Measurements from ENCODE around the gene PPAN. TPM values are rescaled to one million over a fixed set of nuclear protein-coding genes. Genes with fewer than 3 reads are reported as not detected.

PPAN gene
- total RNA-seq, 1 donor from 2014 or later, result 31.0 TPM

DNA sequence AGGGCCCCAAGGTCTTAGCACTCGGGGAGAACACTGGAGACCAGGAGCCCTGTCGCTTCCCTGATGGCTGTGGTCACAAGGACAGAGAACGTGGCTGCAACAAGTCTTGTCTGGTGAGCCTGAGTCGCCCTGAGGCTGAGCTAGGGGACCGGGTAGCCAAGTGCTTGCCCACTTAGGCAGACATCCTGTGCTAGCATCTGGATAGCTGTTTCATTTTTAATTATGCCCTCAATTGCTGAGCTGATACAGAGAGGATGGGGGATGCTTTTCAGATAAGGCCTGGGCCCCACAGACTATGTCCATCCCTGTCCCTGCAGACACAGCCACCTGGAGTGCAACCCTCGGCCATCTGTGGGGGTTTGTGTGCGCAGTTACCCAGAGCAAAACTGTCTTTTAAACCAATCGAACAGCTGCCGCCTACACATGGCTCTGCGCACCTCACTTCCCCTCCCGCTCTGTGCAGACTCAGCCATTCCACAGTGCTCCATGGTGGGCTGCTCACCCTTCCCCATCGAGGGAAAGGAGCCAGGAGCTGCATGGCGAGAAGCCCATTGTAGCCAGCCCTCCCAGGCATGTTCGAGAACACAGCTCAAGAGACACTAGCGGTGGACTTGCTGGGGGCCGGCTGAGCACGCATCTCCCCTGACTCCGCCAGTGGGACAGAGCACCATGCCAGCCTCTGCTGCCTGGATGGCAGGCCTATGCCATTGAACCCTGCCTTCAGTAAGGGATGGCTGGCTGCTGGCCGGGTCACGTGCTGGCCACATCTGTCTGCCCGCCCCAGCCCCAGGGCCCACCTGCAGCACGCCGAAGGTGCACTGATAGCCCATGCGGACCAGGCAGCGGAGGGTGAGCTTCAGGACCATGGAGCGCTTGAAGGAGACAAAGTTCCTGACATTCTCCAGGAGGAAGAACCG is 33.0 kb downstream of the PPAN start:
- TF ChIP-seq, protein P1, sequence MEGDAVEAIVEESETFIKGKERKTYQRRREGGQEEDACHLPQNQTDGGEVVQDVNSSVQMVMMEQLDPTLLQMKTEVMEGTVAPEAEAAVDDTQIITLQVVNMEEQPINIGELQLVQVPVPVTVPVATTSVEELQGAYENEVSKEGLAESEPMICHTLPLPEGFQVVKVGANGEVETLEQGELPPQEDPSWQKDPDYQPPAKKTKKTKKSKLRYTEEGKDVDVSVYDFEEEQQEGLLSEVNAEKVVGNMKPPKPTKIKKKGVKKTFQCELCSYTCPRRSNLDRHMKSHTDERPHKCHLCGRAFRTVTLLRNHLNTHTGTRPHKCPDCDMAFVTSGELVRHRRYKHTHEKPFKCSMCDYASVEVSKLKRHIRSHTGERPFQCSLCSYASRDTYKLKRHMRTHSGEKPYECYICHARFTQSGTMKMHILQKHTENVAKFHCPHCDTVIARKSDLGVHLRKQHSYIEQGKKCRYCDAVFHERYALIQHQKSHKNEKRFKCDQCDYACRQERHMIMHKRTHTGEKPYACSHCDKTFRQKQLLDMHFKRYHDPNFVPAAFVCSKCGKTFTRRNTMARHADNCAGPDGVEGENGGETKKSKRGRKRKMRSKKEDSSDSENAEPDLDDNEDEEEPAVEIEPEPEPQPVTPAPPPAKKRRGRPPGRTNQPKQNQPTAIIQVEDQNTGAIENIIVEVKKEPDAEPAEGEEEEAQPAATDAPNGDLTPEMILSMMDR (IDR thresholded peaks at IDR 0.05), result no peak
- Mint-ChIP-seq H3K27me3 (ENCODE audit: low read depth) (no peaks in the 10 kb centered on the region), H3K4me3 (ENCODE audit: unreplicated experiment) (no peak overlapping the region), H3K9me3 (ENCODE audit: low read depth) (no peaks in the 10 kb centered on the region), H3K27ac (ENCODE audit: unreplicated experiment) (no peak overlapping the region), H3K36me3 (ENCODE audit: low read depth) (peaks cover 15% of the 10 kb centered on the region), H3K4me1 (ENCODE audit: low read depth) (no peaks in the 10 kb centered on the region)
- no peak for DNase-seq (ENCODE audit: low spot score)

DNA sequence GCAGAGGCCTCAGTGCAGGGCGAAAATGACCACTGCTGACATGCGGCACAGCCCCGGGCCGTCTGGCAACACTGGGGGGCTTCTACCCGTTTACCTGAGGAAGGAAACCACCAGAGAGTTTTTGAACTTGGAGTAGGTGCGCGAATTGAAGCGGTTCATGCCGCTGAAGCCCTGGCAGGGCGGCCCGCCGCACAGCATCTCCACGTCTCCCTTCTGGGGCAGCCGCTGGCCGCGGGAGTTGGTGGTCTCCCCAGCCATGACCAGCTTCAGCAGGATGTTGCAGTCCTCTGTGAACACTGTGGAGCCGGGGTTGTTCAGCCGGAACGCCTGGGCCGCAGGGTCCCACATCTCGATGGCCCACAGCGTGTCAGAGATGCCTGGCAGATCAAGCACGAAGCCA is 33.8 kb downstream of the PPAN start:
- no peaks in the 10 kb centered on the region for H3K4me1 Mint-ChIP-seq (ENCODE audit: low read depth)
- TF ChIP-seq, protein P1 (IDR thresholded peaks at IDR 0.05), result no peak
- no peak overlapping the region for H3K27ac Mint-ChIP-seq (ENCODE audit: unreplicated experiment)
- H3K27me3 Mint-ChIP-seq (ENCODE audit: low read depth), result no peaks in the 10 kb centered on the region
- H3K4me3 Mint-ChIP-seq (ENCODE audit: unreplicated experiment), result no peak overlapping the region
- no peak for DNase-seq (ENCODE audit: low spot score)
- peaks cover 16% of the 10 kb centered on the region for H3K36me3 Mint-ChIP-seq (ENCODE audit: low read depth)
- H3K9me3 Mint-ChIP-seq (ENCODE audit: low read depth), result no peaks in the 10 kb centered on the region

DNA sequence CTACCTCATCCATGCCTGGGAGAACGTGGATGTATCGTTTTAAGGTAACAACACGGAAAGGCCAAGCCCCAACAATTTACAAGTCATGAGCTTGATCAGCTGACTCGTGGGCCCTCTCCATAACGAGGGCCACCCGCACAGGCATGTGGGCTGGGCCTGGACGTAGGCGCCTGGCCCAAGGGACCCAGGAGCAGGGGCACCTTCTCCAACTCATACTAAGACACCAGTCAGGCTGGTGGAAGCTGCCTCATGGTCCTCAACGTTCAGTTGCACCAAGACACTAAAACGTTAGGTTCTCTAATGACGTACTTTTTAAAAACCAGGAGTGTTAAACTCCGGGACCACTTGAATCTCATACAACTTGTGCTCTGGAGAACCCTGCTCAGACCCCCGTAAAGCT is 35.3 kb downstream of the PPAN start:
- no peak overlapping the region for H3K27ac Mint-ChIP-seq (ENCODE audit: unreplicated experiment)
- TF ChIP-seq, protein P1 (IDR thresholded peaks at IDR 0.05), result no peak
- H3K27me3 Mint-ChIP-seq (ENCODE audit: low read depth), result no peaks in the 10 kb centered on the region
- H3K4me1 Mint-ChIP-seq (ENCODE audit: low read depth), result no peaks in the 10 kb centered on the region
- peaks cover 25% of the 10 kb centered on the region for H3K36me3 Mint-ChIP-seq (ENCODE audit: low read depth)
- H3K9me3 Mint-ChIP-seq (ENCODE audit: low read depth), result no peaks in the 10 kb centered on the region
- DNase-seq (ENCODE audit: low spot score), result no peak
- no peak overlapping the region for H3K4me3 Mint-ChIP-seq (ENCODE audit: unreplicated experiment)

DNA sequence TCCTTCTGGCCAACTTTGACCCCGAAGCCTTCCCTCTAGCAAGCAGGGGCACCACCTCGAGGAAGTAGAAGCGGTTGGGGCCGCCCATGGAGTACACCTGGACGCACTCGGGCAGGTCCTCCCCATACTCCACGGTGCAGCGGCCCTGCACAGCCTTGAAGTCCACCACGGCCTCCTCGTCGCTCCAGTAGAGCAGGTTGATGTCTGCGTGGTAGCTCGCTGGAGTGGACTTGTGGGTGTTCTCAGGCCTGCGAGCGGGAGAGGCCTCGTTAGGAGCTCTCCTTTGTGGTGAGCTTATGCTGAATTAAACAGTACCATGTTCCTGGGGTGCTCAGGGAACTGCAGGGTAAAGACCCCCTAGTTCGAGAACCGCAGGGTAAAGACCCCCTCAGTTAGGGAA is 35.8 kb downstream of the PPAN start:
- TF ChIP-seq, protein P1 (IDR thresholded peaks at IDR 0.05), result no peak
- Mint-ChIP-seq H3K27ac (ENCODE audit: unreplicated experiment) (no peak overlapping the region), H3K4me3 (ENCODE audit: unreplicated experiment) (no peak overlapping the region), H3K27me3 (ENCODE audit: low read depth) (no peaks in the 10 kb centered on the region), H3K9me3 (ENCODE audit: low read depth) (no peaks in the 10 kb centered on the region), H3K4me1 (ENCODE audit: low read depth) (no peaks in the 10 kb centered on the region), H3K36me3 (ENCODE audit: low read depth) (peaks cover 25% of the 10 kb centered on the region)
- no peak for DNase-seq (ENCODE audit: low spot score)

DNA sequence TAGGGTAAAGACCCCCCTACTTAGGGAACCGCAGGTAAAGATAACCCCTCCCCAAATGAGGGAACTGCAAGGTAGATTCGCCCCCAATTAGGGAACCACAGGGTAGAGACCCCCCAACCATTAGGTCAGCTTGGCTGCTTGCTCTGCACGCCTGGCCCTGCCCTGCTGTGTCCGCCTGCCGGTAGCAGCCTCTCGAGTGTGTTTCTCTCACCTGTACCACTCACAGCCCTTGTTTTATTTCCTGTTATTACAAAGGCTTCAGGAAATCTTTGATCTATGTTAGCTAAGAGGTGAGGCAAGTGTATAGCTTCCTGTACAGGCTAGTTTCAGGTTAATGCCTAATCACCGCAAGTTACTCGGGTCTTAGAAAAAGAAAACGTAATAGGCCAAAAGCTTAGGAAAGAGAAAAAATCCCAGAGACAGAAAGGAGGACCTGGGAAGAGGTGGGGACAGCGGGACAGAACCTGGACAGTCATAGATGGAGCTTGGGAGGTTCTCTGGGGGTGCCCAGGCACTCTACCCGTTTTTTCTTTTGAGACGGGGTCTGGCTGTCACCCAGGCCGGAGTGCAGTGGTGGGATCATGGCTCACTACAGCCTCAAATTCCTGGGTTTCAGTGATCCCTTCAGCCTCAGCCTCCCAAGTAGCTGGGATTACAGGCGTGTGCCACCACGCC is 36.7 kb downstream of the PPAN start:
- Mint-ChIP-seq H3K4me3 (ENCODE audit: unreplicated experiment) (no peak overlapping the region), H3K36me3 (ENCODE audit: low read depth) (peaks cover 25% of the 10 kb centered on the region)
- TF ChIP-seq, protein P1 (IDR thresholded peaks at IDR 0.05), result no peak

More for the DNA sequence above, 36.7 kb downstream of the PPAN start:
- no peaks in the 10 kb centered on the region for H3K27me3 Mint-ChIP-seq (ENCODE audit: low read depth)
- no peaks in the 10 kb centered on the region for H3K4me1 Mint-ChIP-seq (ENCODE audit: low read depth)
- no peak for DNase-seq (ENCODE audit: low spot score)
- H3K27ac Mint-ChIP-seq (ENCODE audit: unreplicated experiment), result no peak overlapping the region
- no peaks in the 10 kb centered on the region for H3K9me3 Mint-ChIP-seq (ENCODE audit: low read depth)
